ENCODE data around the gene CSRP2.

DNA sequence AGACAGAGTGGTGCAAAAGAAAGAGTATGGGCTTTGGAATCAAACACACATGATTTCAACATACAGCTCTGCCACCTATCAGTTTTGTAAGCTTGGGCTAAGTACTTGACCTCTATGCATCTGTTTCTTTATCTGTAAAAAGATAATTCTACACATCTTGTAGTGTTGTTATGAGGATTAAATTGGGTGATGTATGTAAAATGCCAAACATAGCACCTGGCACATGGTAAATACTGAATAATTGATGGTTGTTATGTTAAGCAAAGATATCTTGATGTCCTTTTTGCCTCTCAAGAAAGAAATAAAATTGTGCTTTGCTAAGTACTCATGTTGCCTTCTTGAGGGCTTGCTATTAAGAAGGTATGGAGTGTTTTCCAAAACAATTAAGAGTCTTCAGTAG, 2.3 kb upstream of the CSRP2 start:
- TF ChIP-seq CTCF (conservative IDR thresholded peaks at IDR 0.05; ENCODE audit: low read length), result no peak
- TF ChIP-seq EZH2phosphoT487 (IDR thresholded peaks at IDR 0.05; ENCODE audit: borderline replicate concordance, low read depth, low read length), result no peak

All from OCI-LY7 (cell line).